Activated naive CD4-positive, alpha-beta T cell treated with anti-CD3 and anti-CD28 coated beads, Interleukin-2, amount 10 ng/mL, durations not matched to agents 7 days and 5 days (primary cell): Measurements from ENCODE around the gene TUT4.
A peak's percentile ranks its signal among the peaks of the same experiment; 100 is the strongest.

Experiments used
- CTCF ChIA-PET: fragments of 350-600 bp; sonication (Branson Sonifier 250); formaldehyde crosslinking; loops from one replicate; lab custom pipeline; 2021; ENCODE audit warnings: antibody characterized with exemption; lab: Charles Lee
- DNase-seq: peaks from one replicate; pipeline ENCODE4 v3.0.0-alpha.2; 2020
- H3K27ac Mint-ChIP-seq: one replicate; pipeline ENCODE4 v1.8.0; 2021; ENCODE audit warnings: mild to moderate bottlenecking, moderate library complexity, mixed read lengths
- H3K27me3 Mint-ChIP-seq: one replicate; pipeline ENCODE4 v1.8.0; 2021; ENCODE audit warnings: mild to moderate bottlenecking, mixed read lengths
- H3K36me3 Mint-ChIP-seq: one replicate; pipeline ENCODE4 v1.8.0; 2021; ENCODE audit warnings: mixed read lengths
- H3K4me1 Mint-ChIP-seq: one replicate; pipeline ENCODE4 v1.8.0; 2021; ENCODE audit warnings: mixed read lengths
- H3K4me3 Mint-ChIP-seq: one replicate; pipeline ENCODE4 v1.8.0; 2021; ENCODE audit warnings: mild to moderate bottlenecking, moderate library complexity, mixed read lengths
- H3K9me3 Mint-ChIP-seq: one replicate; pipeline ENCODE4 v1.8.0; 2021; ENCODE audit warnings: mixed read lengths

Gene TUT4, protein sequence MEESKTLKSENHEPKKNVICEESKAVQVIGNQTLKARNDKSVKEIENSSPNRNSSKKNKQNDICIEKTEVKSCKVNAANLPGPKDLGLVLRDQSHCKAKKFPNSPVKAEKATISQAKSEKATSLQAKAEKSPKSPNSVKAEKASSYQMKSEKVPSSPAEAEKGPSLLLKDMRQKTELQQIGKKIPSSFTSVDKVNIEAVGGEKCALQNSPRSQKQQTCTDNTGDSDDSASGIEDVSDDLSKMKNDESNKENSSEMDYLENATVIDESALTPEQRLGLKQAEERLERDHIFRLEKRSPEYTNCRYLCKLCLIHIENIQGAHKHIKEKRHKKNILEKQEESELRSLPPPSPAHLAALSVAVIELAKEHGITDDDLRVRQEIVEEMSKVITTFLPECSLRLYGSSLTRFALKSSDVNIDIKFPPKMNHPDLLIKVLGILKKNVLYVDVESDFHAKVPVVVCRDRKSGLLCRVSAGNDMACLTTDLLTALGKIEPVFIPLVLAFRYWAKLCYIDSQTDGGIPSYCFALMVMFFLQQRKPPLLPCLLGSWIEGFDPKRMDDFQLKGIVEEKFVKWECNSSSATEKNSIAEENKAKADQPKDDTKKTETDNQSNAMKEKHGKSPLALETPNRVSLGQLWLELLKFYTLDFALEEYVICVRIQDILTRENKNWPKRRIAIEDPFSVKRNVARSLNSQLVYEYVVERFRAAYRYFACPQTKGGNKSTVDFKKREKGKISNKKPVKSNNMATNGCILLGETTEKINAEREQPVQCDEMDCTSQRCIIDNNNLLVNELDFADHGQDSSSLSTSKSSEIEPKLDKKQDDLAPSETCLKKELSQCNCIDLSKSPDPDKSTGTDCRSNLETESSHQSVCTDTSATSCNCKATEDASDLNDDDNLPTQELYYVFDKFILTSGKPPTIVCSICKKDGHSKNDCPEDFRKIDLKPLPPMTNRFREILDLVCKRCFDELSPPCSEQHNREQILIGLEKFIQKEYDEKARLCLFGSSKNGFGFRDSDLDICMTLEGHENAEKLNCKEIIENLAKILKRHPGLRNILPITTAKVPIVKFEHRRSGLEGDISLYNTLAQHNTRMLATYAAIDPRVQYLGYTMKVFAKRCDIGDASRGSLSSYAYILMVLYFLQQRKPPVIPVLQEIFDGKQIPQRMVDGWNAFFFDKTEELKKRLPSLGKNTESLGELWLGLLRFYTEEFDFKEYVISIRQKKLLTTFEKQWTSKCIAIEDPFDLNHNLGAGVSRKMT (N-terminal part only)

DNA sequence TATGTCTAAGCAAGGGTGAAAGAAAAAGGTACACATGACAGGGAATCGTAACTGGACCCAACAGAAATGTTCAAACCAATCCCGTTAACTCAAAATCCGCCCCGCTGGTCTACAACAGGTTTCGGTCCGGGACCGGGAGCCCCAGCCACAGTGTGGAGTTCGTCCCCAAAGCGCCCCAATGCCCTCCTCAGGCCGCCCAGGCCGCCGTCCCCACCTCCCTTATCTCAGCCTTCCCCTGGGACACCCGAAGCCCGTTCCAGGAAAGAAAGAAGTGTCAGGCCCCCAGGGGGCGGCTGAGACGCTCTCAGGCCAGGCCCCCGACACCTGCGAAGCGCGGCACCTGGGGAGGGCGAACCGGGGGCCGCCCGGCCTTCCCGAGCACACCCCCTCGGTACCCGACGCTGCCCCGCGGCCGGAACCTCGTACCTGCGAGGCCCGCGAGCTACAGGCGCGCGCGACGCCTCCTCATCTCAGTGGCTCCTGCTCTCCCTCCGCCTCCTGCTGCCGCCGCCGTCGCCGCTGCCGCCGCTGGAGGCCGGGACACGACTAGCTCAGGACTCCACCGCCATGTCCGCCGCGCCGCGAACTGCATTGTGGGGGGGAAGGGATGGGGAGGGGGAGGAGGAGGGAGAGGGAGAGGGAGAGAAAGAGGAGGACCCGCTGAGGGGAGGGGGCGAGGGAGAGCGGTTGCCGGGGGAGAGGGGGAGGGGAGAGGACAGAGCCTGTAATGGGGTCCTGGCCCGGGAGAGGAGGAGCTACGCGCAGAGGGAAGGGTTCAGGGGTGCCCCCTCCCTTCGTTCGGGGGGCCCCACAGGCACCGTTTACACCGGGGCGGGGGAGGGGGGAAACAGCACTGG, at the start of gene TUT4:
Gene TUT4, minus strand, starts transcription at position 588 of the 857 bp plus-strand sequence. CDS start 26,812 bp downstream, outside the sequence.
- Mint-ChIP-seq H3K4me1 (peaks cover 34% of the 10 kb centered on the region), H3K36me3 (peaks cover 9% of the 10 kb centered on the region), H3K4me3 (no peak within 1 kb of the TSS), H3K27me3 (peaks cover 5% of the 10 kb centered on the region), H3K9me3 (no peaks in the 10 kb centered on the region), H3K27ac (peak within 1 kb of the TSS; percentile 26)
- peak; percentile 86 for DNase-seq
- CTCF ChIA-PET, result interaction anchor here (1.5 kb wide), 1 partner anchor 133 kb away, joined by 5 read pairs; no protein-coding TSS in a partner anchor

DNA sequence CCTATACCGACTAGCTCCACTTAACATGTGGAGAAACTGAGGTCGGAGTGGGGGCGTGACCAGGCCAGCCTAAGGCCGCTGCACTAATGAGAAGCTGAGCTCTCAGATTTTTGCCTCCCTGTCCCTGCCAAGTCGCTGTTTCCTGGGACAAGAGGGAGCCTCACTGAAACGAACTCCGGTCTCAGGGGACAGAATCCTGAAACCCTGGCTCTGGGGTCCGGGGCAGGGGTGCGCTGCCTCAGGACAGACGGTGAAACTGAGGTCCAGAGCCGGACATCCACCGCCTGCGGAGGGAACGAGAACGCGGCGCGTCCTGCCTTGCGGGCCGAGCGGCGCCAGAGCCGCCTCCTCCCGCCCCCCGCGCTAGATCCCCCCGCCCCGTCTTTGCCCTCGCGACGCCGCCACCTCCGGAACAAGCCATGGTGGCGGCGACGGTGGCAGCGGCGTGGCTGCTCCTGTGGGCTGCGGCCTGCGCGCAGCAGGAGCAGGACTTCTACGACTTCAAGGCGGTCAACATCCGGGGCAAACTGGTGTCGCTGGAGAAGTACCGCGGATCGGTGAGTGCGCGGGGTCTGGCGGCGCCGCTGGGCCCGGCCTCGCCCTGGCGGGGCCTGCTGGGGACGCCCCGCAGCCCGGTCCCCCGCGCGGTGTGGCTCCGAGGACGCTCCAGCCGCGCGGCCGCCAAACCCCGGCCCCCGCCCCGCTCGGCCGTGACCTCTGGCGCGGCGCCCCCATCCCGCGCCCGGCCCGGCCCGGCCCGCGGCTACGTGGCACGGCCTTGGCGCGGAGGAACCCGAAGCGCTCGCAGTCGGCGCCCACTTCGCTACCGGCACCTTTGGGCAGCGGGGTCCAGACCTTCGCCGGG, 49.3 kb upstream of the TUT4 start, which contains the start of gene GPX7:
Gene GPX7, plus strand, starts transcription at position 381 of the 865 bp plus-strand sequence. Its CDS starts 39 bp downstream, at position 420.
- peaks cover 56% of the 10 kb centered on the region for H3K4me1 Mint-ChIP-seq
- H3K36me3 Mint-ChIP-seq, result peaks cover 22% of the 10 kb centered on the region
- no peaks in the 10 kb centered on the region for H3K27me3 Mint-ChIP-seq
- H3K9me3 Mint-ChIP-seq, result no peaks in the 10 kb centered on the region
- peak; percentile 78 for DNase-seq
- peak within 1 kb of the TSS; percentile 89 for H3K27ac Mint-ChIP-seq
- CTCF ChIA-PET, result interaction anchor here (1.1 kb wide), 1 partner anchor 197 kb away, joined by 4 read pairs; the partner anchor contains the start of genes ORC1 and PRPF38A
- peak within 1 kb of the TSS; percentile 83 for H3K4me3 Mint-ChIP-seq

DNA sequence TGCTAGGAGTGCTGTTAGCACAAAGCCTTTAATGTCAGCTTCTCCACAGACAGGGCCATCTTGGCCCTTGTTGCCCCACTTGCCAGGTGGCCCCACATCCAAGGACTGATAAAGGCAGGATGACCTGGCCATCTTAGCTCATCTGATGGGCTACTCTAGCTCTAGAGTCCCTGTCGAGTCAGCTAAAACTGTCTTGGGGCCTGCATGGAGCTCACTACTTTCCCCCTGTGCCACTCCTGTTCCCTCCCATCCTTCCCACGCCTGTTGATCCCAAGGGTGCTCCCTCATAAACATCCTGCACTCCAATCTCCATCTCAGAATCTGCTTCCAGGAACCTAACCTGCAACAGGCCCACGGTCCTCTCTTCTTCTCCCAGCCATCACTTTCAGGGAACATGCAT, 48.6 kb upstream of the TUT4 start:
- CTCF ChIA-PET, result interaction anchor here (1.1 kb wide), 1 partner anchor 197 kb away, joined by 4 read pairs; the partner anchor contains the start of genes ORC1 and PRPF38A
- H3K9me3 Mint-ChIP-seq, result no peaks in the 10 kb centered on the region
- peaks cover 4% of the 10 kb centered on the region for H3K27me3 Mint-ChIP-seq
- peaks cover 52% of the 10 kb centered on the region for H3K4me1 Mint-ChIP-seq
- H3K4me3 Mint-ChIP-seq, result peak overlapping the region; percentile 58
- peaks cover 15% of the 10 kb centered on the region for H3K36me3 Mint-ChIP-seq
- peak overlapping the region; percentile 83 for H3K27ac Mint-ChIP-seq
- no peak for DNase-seq

DNA sequence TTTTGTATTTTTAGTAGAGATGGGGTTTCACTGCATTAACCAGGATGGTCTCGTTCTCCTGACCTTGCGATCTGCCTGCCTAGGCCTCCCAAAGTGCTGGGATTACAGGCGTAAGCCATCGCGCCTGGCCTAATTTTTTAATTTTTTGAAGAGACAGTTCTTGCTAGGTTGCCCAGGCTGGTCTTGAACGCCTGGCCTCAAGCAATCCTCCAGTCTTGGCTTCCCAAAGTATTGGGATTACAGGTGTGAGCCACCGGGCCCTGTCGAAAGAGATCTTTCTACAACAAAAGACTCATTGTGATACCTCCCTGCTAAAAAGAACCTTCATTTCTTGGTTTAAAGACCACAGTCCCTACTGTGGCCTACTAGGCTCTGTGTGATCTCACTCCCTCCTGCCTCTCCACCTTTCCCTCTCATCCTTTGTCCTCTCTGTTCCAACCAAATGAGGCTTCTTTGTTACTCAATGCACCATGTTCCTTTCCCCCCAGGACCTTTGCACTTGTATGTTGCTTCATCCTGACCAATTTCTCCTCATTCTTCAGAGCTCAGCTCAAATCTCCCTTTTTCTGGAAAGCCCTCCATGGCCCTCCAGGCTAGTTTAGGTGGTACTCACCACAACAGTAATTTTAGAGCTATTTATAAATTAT, 47.8 kb upstream of the TUT4 start:
- Mint-ChIP-seq H3K4me3 (no peak overlapping the region), H3K27me3 (peaks cover 4% of the 10 kb centered on the region), H3K4me1 (peaks cover 45% of the 10 kb centered on the region), H3K36me3 (peaks cover 7% of the 10 kb centered on the region), H3K27ac (no peak overlapping the region), H3K9me3 (no peaks in the 10 kb centered on the region)
- CTCF ChIA-PET, result no interaction called here
- DNase-seq, result no peak

DNA sequence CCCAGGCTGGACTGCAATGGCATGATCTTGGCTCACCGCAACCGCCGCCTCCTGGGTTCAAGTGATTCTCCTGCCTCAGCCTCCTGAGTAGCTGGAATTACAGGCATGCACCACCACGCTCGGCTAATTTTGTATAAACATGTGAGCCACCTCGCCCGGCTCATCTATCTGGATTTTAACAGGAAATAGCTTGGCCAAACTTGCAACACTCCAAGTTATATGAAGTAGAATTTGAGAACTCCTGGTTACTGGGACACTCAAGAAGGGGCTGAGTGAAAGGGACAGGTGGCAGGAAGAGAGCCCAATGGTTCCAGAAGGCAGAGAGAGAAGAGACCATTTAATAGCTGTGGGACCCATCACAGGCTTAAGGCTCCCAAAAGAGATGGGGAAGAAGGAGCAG, 46.3 kb upstream of the TUT4 start:
- peaks cover under 1% of the 10 kb centered on the region for H3K36me3 Mint-ChIP-seq
- CTCF ChIA-PET, result interaction anchor here (0.7 kb wide), 1 partner anchor 77 kb away, joined by 3 read pairs; no protein-coding TSS in a partner anchor

DNA sequence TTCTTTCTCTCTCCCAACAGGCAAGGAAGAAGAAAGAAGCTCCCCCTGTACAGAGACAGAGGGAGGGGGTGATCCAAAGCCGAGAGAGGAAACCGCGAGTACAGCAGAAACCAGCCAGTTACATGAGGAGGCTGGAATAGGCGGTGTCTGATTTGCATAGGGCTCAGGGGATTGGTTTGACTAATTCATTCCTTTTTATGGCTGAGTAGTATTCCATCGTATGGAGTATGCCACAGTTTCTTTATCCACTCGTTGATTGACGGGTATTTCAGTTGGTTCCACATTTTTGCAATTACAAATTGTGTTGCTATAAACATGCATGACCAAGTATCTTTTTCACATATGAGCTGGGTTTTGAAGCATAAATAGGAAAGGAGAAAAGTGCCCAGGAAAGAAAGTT, 45.8 kb upstream of the TUT4 start:
- Mint-ChIP-seq H3K27me3 (peaks cover 18% of the 10 kb centered on the region), H3K9me3 (no peaks in the 10 kb centered on the region), H3K36me3 (no peaks in the 10 kb centered on the region), H3K4me1 (peaks cover 26% of the 10 kb centered on the region), H3K4me3 (no peak overlapping the region), H3K27ac (no peak overlapping the region)
- no peak for DNase-seq
- CTCF ChIA-PET, result interaction anchor here (0.7 kb wide), 1 partner anchor 76 kb away, joined by 3 read pairs; no protein-coding TSS in a partner anchor

More for the DNA sequence above, 46.3 kb upstream of the TUT4 start:
- Mint-ChIP-seq H3K27me3 (peaks cover 17% of the 10 kb centered on the region), H3K27ac (no peak overlapping the region), H3K4me3 (no peak overlapping the region), H3K9me3 (no peaks in the 10 kb centered on the region), H3K4me1 (peaks cover 31% of the 10 kb centered on the region)
- no peak for DNase-seq

DNA sequence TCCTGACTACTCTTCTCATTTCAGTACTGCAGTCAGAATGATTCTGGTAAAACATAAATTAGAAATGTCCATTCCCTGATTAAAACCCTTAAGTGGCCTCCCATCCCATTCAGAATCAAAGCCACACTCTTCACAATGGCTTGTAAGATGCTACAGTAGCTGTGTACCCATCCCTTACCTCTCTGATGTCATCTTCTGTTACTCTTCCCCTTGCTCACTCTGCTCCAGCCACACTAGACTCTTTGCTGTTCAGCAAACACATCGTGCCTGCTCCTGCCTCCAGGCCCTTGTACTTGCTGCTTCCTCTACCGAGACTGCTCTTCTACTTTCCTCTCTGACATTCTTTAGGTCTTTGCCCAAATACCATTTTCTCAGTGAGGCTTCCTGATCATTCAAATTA, 45.0 kb upstream of the TUT4 start:
- H3K4me3 Mint-ChIP-seq, result no peak overlapping the region
- H3K27me3 Mint-ChIP-seq, result peaks cover 18% of the 10 kb centered on the region
- no peak overlapping the region for H3K27ac Mint-ChIP-seq
- no peaks in the 10 kb centered on the region for H3K36me3 Mint-ChIP-seq
- CTCF ChIA-PET, result no interaction called here
- H3K9me3 Mint-ChIP-seq, result no peaks in the 10 kb centered on the region
- no peak for DNase-seq
- peaks cover 18% of the 10 kb centered on the region for H3K4me1 Mint-ChIP-seq

DNA sequence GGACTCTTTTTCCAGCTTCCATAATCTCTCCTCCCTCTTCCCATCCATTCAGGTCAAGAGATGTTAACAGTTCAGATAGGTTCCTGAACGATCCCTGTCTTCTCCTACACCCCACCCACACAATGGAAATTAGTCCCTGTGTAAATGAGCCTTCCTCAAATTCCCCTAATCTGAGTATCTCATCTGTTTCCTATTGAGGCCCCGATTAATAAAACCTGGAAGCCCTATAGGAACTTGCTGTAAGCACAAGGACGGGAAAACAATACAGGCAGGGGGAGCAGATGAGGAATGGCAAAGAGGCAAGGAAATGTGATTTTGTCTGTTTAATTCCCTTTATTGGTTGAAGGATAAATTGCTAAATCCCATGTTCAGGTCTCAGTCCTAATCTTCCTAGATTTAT, 42.2 kb upstream of the TUT4 start:
- Mint-ChIP-seq H3K4me1 (peaks cover 2% of the 10 kb centered on the region), H3K4me3 (no peak overlapping the region), H3K9me3 (no peaks in the 10 kb centered on the region), H3K27ac (no peak overlapping the region), H3K36me3 (no peaks in the 10 kb centered on the region), H3K27me3 (peaks cover 18% of the 10 kb centered on the region)
- CTCF ChIA-PET, result no interaction called here
- no peak for DNase-seq

DNA sequence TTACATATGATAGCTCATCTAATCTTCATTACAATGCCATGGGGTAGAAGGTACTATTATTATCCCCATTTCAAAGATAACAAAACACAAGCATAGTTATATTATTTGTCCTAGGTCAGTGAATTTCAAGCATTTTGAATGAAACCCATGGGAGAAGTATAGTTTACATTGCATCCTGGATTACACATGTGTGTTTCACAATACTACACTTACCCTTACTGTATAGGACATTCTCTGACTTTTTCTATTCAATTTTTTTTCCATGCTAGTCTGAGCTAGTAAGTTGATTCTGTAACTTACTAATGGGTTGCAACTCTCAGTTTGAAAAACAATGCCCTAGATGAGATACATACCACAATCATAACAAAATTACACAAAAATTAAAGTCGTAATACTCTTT, 40.6 kb upstream of the TUT4 start:
- CTCF ChIA-PET, result interaction anchor here (1.0 to 1.1 kb wide), 2 partner anchors 26 to 65 kb away, joined by 3 read pairs; no protein-coding TSS in a partner anchor
- H3K9me3 Mint-ChIP-seq, result no peaks in the 10 kb centered on the region
- DNase-seq, result no peak
- no peak overlapping the region for H3K27ac Mint-ChIP-seq
- H3K4me1 Mint-ChIP-seq, result no peaks in the 10 kb centered on the region
- H3K36me3 Mint-ChIP-seq, result no peaks in the 10 kb centered on the region
- peaks cover 24% of the 10 kb centered on the region for H3K27me3 Mint-ChIP-seq
- H3K4me3 Mint-ChIP-seq, result no peak overlapping the region

DNA sequence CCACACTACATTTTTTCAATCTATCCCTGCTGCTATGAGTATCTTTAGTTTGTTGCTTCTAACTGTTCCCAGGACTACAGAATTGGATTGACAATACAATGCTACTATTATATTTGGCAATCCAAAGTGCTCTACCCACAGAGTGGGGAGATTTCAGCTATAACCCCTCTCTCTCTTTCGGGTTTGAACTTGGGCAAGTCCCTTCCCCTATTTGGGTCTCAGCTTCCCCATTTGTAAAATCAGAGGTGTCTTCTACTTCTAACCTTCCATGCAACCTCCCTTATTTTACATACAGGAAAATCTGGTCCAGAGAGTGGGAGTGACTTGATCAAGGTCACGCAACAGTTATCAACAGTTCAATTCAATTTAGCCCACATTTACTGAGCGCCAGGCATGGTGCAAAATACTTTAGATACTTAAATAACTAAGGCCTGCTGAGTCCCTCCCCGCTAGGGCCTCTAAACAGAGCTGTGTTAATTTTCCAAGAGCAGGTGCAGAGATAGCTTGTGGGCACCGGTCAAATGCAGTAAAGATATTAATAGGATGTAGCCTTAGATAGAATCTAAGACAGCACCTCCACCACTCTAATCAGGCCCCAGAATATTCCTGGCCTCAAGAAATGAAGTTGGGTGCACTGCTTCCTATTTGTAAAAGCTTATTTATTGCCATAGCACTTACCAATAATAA, 39.9 kb upstream of the TUT4 start:
- H3K27ac Mint-ChIP-seq, result no peak overlapping the region
- H3K27me3 Mint-ChIP-seq, result peaks cover 25% of the 10 kb centered on the region
- H3K4me1 Mint-ChIP-seq, result no peaks in the 10 kb centered on the region
- CTCF ChIA-PET, result interaction anchor here (1.0 kb wide), 1 partner anchor 25 kb away, joined by 3 read pairs; no protein-coding TSS in a partner anchor
- H3K4me3 Mint-ChIP-seq, result no peak overlapping the region
- H3K9me3 Mint-ChIP-seq, result no peaks in the 10 kb centered on the region
- H3K36me3 Mint-ChIP-seq, result no peaks in the 10 kb centered on the region
- no peak for DNase-seq

DNA sequence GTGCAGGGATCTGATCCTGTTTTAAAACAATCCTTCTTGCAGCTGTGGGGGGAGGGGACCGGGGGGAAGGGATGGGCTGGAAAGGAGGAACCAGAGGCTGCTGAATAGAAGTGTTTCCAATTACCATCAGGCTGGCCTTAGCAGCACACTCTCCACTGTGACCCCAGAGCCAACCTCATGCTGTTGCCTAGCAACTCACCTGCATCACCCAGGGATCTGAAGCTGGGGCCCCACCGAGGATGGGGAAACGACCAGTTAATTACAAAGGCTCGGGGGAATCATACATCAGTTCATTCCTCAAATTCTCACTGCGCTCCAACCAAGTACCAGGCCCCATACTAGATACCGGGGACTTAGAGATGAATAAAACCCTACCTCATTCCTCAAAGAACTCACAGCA, 37.4 kb upstream of the TUT4 start:
- Mint-ChIP-seq H3K27ac (no peak overlapping the region), H3K4me1 (no peaks in the 10 kb centered on the region), H3K9me3 (no peaks in the 10 kb centered on the region), H3K36me3 (no peaks in the 10 kb centered on the region), H3K4me3 (no peak overlapping the region), H3K27me3 (peaks cover 17% of the 10 kb centered on the region)
- CTCF ChIA-PET, result no interaction called here
- DNase-seq, result no peak
